IPS-18a (cell line): ENCODE data around the gene SSC5D.

ENCODE experiments used
- H3K27ac ChIP-seq: one replicate; pipeline ENCODE4 v1.5.1; 2013; ENCODE audit warnings: low read length
- H3K27me3 ChIP-seq: one replicate; pipeline ENCODE4 v1.6.1; 2013; ENCODE audit warnings: mild to moderate bottlenecking, low read length; ENCODE audit not compliant: control insufficient read depth, insufficient read depth
- H3K36me3 ChIP-seq: one replicate; pipeline ENCODE4 v1.6.1; 2013; ENCODE audit warnings: low read depth, low read length; ENCODE audit not compliant: control insufficient read depth
- H3K4me1 ChIP-seq: one replicate; pipeline ENCODE4 v1.6.1; 2013; ENCODE audit warnings: low read depth, low read length; ENCODE audit not compliant: control insufficient read depth
- H3K4me3 ChIP-seq: one replicate; pipeline ENCODE4 v1.5.1; 2013; ENCODE audit warnings: low read length
- H3K9ac ChIP-seq: one replicate; pipeline ENCODE4 v1.6.1; 2013; ENCODE audit warnings: mild to moderate bottlenecking, low read length, moderate library complexity
- H3K9me3 ChIP-seq: one replicate; pipeline ENCODE4 v1.6.1; 2013; ENCODE audit warnings: low read depth, low read length; ENCODE audit not compliant: control insufficient read depth

Gene SSC5D

GRCh38 chr19:55552620-55553019 is 64.4 kb downstream of the SSC5D start:
- Histone ChIP-seq H3K4me1 (peaks cover 3% of the 10 kb centered on the region), H3K27ac (no peak overlapping the region), H3K36me3 (no peaks in the 10 kb centered on the region), H3K27me3 (no peaks in the 10 kb centered on the region), H3K9me3 (no peaks in the 10 kb centered on the region), H3K4me3 (no peak overlapping the region), H3K9ac (no peak overlapping the region)

- H3K27ac ChIP-seq: no peak overlapping the region
- no peak overlapping the region for H3K9ac ChIP-seq
- no peaks in the 10 kb centered on the region for H3K9me3 ChIP-seq
- H3K36me3 ChIP-seq: no peaks in the 10 kb centered on the region
- H3K4me3 ChIP-seq: no peak overlapping the region
- no peaks in the 10 kb centered on the region for H3K27me3 ChIP-seq
- peaks cover 3% of the 10 kb centered on the region for H3K4me1 ChIP-seq
Observed at GRCh38 chr19:55553217-55554182, 65.3 kb downstream of the SSC5D start.

GRCh38 chr19:55554302-55554701 is 66.1 kb downstream of the SSC5D start:
- no peak overlapping the region for H3K9ac ChIP-seq
- no peaks in the 10 kb centered on the region for H3K27me3 ChIP-seq
- H3K4me3 ChIP-seq: no peak overlapping the region
- H3K27ac ChIP-seq: no peak overlapping the region
- H3K4me1 ChIP-seq: peaks cover 3% of the 10 kb centered on the region
- no peaks in the 10 kb centered on the region for H3K9me3 ChIP-seq
- no peaks in the 10 kb centered on the region for H3K36me3 ChIP-seq

GRCh38 chr19:55554741-55555152 is 66.5 kb downstream of the SSC5D start:
- no peak overlapping the region for H3K27ac ChIP-seq
- no peaks in the 10 kb centered on the region for H3K9me3 ChIP-seq
- peaks cover 3% of the 10 kb centered on the region for H3K4me1 ChIP-seq
- no peaks in the 10 kb centered on the region for H3K36me3 ChIP-seq
- no peak overlapping the region for H3K4me3 ChIP-seq
- H3K27me3 ChIP-seq: no peaks in the 10 kb centered on the region
- H3K9ac ChIP-seq: no peak overlapping the region

GRCh38 chr19:55559684-55560083 is 71.4 kb downstream of the SSC5D start:
- H3K9ac ChIP-seq: no peak overlapping the region
- H3K4me3 ChIP-seq: no peak overlapping the region
- H3K36me3 ChIP-seq: no peaks in the 10 kb centered on the region
- no peaks in the 10 kb centered on the region for H3K4me1 ChIP-seq
- no peaks in the 10 kb centered on the region for H3K27me3 ChIP-seq
- no peaks in the 10 kb centered on the region for H3K9me3 ChIP-seq
- H3K27ac ChIP-seq: no peak overlapping the region

DNA sequence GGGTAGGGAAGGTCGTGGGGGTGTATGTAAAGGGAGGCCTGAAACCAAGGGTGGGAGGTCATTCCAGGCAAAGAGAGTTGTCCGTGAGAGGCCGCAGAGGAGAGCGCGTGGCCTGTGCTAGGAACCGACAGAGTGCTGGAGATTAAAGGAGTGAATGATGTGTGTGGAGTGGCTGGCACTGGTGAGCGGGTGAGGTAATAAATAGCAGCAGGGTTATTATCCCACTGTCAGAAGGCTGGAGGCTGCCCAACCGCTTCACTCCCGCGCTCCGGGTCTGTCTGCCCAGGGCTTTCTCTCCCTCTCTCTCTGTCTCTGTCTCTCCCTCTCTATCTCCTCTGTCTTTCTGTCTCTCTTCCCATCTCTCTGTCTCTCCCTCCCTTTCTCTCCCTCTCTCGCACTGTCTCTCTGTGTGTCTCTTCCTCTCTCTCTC is 75.0 kb downstream of the SSC5D start:
- no peak overlapping the region for H3K4me3 ChIP-seq
- no peak overlapping the region for H3K27ac ChIP-seq
- H3K4me1 ChIP-seq: no peaks in the 10 kb centered on the region
- no peaks in the 10 kb centered on the region for H3K27me3 ChIP-seq
- H3K9me3 ChIP-seq: no peaks in the 10 kb centered on the region
- no peak overlapping the region for H3K9ac ChIP-seq
- H3K36me3 ChIP-seq: no peaks in the 10 kb centered on the region

DNA sequence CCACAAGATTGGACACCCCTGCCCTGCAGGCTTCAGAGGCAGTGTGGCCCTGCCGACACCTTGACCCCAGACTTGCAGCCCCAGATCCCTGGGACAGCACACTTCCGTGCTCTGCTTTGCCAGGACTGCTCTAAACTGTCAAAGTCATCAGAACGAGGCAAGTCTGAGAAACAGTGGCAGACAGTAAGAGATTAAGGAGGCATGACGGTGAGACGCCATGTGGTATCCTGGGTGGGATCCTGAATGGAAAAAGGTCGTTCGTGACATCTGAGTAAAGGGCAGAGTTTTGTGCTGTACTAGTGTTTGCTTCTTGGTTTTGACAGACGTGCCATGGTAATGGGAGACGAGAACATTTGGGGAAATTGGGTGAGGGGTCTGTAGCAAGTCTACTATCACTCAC is 78.6 kb downstream of the SSC5D start:
- H3K9ac ChIP-seq: no peak overlapping the region

GRCh38 chr19:55567708-55568328 is 79.6 kb downstream of the SSC5D start:
- H3K27me3 ChIP-seq: no peaks in the 10 kb centered on the region
- no peak overlapping the region for H3K27ac ChIP-seq
- no peak overlapping the region for H3K9ac ChIP-seq
- no peak overlapping the region for H3K4me3 ChIP-seq
- H3K4me1 ChIP-seq: no peaks in the 10 kb centered on the region
- H3K9me3 ChIP-seq: no peaks in the 10 kb centered on the region
- no peaks in the 10 kb centered on the region for H3K36me3 ChIP-seq

More for the DNA sequence above, 78.6 kb downstream of the SSC5D start:
- no peaks in the 10 kb centered on the region for H3K4me1 ChIP-seq
- no peaks in the 10 kb centered on the region for H3K27me3 ChIP-seq
- no peaks in the 10 kb centered on the region for H3K36me3 ChIP-seq
- H3K4me3 ChIP-seq: no peak overlapping the region
- no peaks in the 10 kb centered on the region for H3K9me3 ChIP-seq
- no peak overlapping the region for H3K27ac ChIP-seq
